ENCODE data around the gene GUCA2A. TPM values are rescaled to one million over a fixed set of nuclear protein-coding genes. Genes with fewer than 3 reads are reported as not detected.

Gene GUCA2A
- total RNA-seq, 1 donor = not detected

GRCh38 chr1:42142894-42143675 lies 21.5 kb downstream of the GUCA2A start:
- DNase-seq (ENCODE audit: low read depth) = no peak
- no peak overlapping the region for H3K4me3 ChIP-seq (ENCODE audit: low read depth, low read length)
- no peak for TF ChIP-seq CTCF (IDR thresholded peaks at IDR 0.05; ENCODE audit: insufficient read depth, low read depth, low read length)

- TF ChIP-seq CTCF (IDR thresholded peaks at IDR 0.05; ENCODE audit: insufficient read depth, low read depth, low read length) = no peak
- no peak overlapping the region for H3K4me3 ChIP-seq (ENCODE audit: low read depth, low read length)
- DNase-seq (ENCODE audit: low read depth) = no peak
Measured at GRCh38 chr1:42141978-42142377, 22.6 kb downstream of the GUCA2A start.

GRCh38 chr1:42140191-42140590 lies 24.4 kb downstream of the GUCA2A start:
- TF ChIP-seq CTCF (IDR thresholded peaks at IDR 0.05; ENCODE audit: insufficient read depth, low read depth, low read length) = no peak
- DNase-seq (ENCODE audit: low read depth) = no peak
- H3K4me3 ChIP-seq (ENCODE audit: low read depth, low read length) = no peak overlapping the region

GRCh38 chr1:42139444-42139843 lies 25.1 kb downstream of the GUCA2A start:
- no peak for TF ChIP-seq CTCF (IDR thresholded peaks at IDR 0.05; ENCODE audit: insufficient read depth, low read depth, low read length)
- DNase-seq (ENCODE audit: low read depth) = no peak
- no peak overlapping the region for H3K4me3 ChIP-seq (ENCODE audit: low read depth, low read length)

GRCh38 chr1:42138586-42138985 lies 26.0 kb downstream of the GUCA2A start:
- TF ChIP-seq CTCF (IDR thresholded peaks at IDR 0.05; ENCODE audit: insufficient read depth, low read depth, low read length) = no peak
- H3K4me3 ChIP-seq (ENCODE audit: low read depth, low read length) = no peak overlapping the region
- no peak for DNase-seq (ENCODE audit: low read depth)

GRCh38 chr1:42137766-42138165 lies 26.8 kb downstream of the GUCA2A start:
- no peak for DNase-seq (ENCODE audit: low read depth)
- no peak overlapping the region for H3K4me3 ChIP-seq (ENCODE audit: low read depth, low read length)
- TF ChIP-seq CTCF (IDR thresholded peaks at IDR 0.05; ENCODE audit: insufficient read depth, low read depth, low read length) = no peak

- DNase-seq (ENCODE audit: low read depth) = no peak
- TF ChIP-seq CTCF (IDR thresholded peaks at IDR 0.05; ENCODE audit: insufficient read depth, low read depth, low read length) = no peak
- no peak overlapping the region for H3K4me3 ChIP-seq (ENCODE audit: low read depth, low read length)
Measured at GRCh38 chr1:42136466-42136865, 28.1 kb downstream of the GUCA2A start.

Data from fibroblast of villous mesenchyme (primary cell).